HepG2 (cell line): ENCODE measurements around the gene ACTN1. TPM values are rescaled to one million over a fixed set of nuclear protein-coding genes. Genes with fewer than 3 reads are reported as not detected.

Source experiments
- ATF4 ChIP-seq, 2 experiments: fragments of 450-650 bp in 1 of 2; sonication (generic) in 1 of 2; formaldehyde crosslinking; IDR thresholded peaks; 2 replicates each; pipeline versions ENCODE4 v1.5.0 to v1.8.0; 2020 to 2022; ENCODE audit warnings: mild to moderate bottlenecking in 1 of 2, missing genetic modification reagents in 1 of 2
- HOXA7 ChIP-seq: sonication (generic); formaldehyde crosslinking; IDR thresholded peaks from 2 replicates; pipeline ENCODE4 v1.8.1; 2022; ENCODE audit warnings: mild to moderate bottlenecking, missing genetic modification reagents, moderate library complexity
- ISL2 ChIP-seq: sonication (generic); formaldehyde crosslinking; IDR thresholded peaks from 2 replicates; pipeline ENCODE4 v1.5.0; 2020; ENCODE audit warnings: missing genetic modification reagents
- KIAA2018 ChIP-seq: sonication (generic); formaldehyde crosslinking; IDR thresholded peaks from 2 replicates; pipeline ENCODE4 v1.5.0; 2020; ENCODE audit warnings: mild to moderate bottlenecking, missing genetic modification reagents, borderline replicate concordance
- MAF1 ChIP-seq: sonication (generic); formaldehyde crosslinking; IDR thresholded peaks from 2 replicates; pipeline ENCODE4 v1.5.0; 2020; ENCODE audit warnings: missing genetic modification reagents, borderline replicate concordance
- MAFK ChIP-seq, 2 experiments: IDR thresholded peaks in 1 of 2; conservative IDR thresholded peaks in 1 of 2; 2 replicates each; pipeline ENCODE4 v1.6.1; 2011; ENCODE audit warnings: improper control_type of control experiment in 2 of 2, low read length in 2 of 2
- POLR2AphosphoS5 ChIP-seq: IDR thresholded peaks from 2 replicates; pipeline ENCODE4 v1.6.1; 2012; ENCODE audit warnings: low read depth, low read length
- SMAD3 ChIP-seq: sonication (generic); formaldehyde crosslinking; IDR thresholded peaks from 2 replicates; pipeline ENCODE4 v1.4.0; 2020; ENCODE audit warnings: missing genetic modification reagents
- ZBTB20 ChIP-seq: sonication (generic); formaldehyde crosslinking; IDR thresholded peaks from 2 replicates; pipeline ENCODE4 v1.8.1; 2023; ENCODE audit warnings: missing genetic modification reagents, low read depth, mild to moderate bottlenecking, borderline replicate concordance
- ZFY ChIP-seq: sonication (generic); formaldehyde crosslinking; IDR thresholded peaks from 2 replicates; pipeline ENCODE4 v1.4.0; 2020; ENCODE audit warnings: missing genetic modification reagents
- ZGPAT ChIP-seq: IDR thresholded peaks from 2 replicates; pipeline ENCODE4 v1.6.1; 2016; ENCODE audit warnings: mild to moderate bottlenecking
- ZNF224 ChIP-seq: sonication (generic); formaldehyde crosslinking; IDR thresholded peaks from 2 replicates; pipeline ENCODE4 v1.5.0; 2020; ENCODE audit warnings: mild to moderate bottlenecking, missing genetic modification reagents
- ZNF264 ChIP-seq: sonication (generic); formaldehyde crosslinking; IDR thresholded peaks from 2 replicates; pipeline ENCODE4 v1.4.0; 2020; ENCODE audit warnings: missing genetic modification reagents
- ZNF33B ChIP-seq: sonication (generic); formaldehyde crosslinking; IDR thresholded peaks from 2 replicates; pipeline ENCODE4 v1.5.1; 2020; ENCODE audit warnings: mild to moderate bottlenecking, missing genetic modification reagents
- ZNF574 ChIP-seq: sonication (generic); formaldehyde crosslinking; IDR thresholded peaks from 2 replicates; pipeline ENCODE4 v1.4.0; 2020; ENCODE audit warnings: missing genetic modification reagents
- ZNF703 ChIP-seq: sonication (generic); formaldehyde crosslinking; IDR thresholded peaks from 2 replicates; pipeline ENCODE4 v1.5.1; 2020; ENCODE audit warnings: missing genetic modification reagents, mild to moderate bottlenecking, moderate library complexity, borderline replicate concordance
- ZNF772 ChIP-seq: sonication (generic); formaldehyde crosslinking; IDR thresholded peaks from 2 replicates; pipeline ENCODE4 v1.5.0; 2020; ENCODE audit warnings: mild to moderate bottlenecking, missing genetic modification reagents
- ZNF780A ChIP-seq: sonication (generic); formaldehyde crosslinking; IDR thresholded peaks from 2 replicates; pipeline ENCODE4 v1.8.0; 2022; ENCODE audit warnings: mild to moderate bottlenecking, missing genetic modification reagents, moderate library complexity
- polyA plus RNA-seq, 8 experiments: library from polyadenylated mRNA; depleted of rRNA in 3 of 8; stranded (reverse) in 7 of 8; unstranded in 1 of 8; fragments of >200 nt; fragmentation: Illumina TruSeq in 4 of 8; extraction: Trizol in 4 of 8; gene quantifications; 2 replicates each; pipeline versions ENCODE4 v1.2.1 to v1.2.3, GENCODE V29; 2011 to 2016; ENCODE audit warnings: low read depth in 4 of 8, missing spikeins in 1 of 8, mixed read lengths in 1 of 8; ENCODE audit not compliant: insufficient read depth in 1 of 8
- total RNA-seq, 5 experiments: library from RNA; depleted of rRNA; stranded (reverse); fragments of >200 nt; fragmentation: Illumina TruSeq; extraction: Trizol; gene quantifications; 2 replicates each; pipeline ENCODE4 v1.2.3, GENCODE V29; 2016; ENCODE audit warnings: low read depth in 1 of 5

ACTN1 gene
- total and polyA plus RNA-seq, 2 of the 13 experiments (the other 11 are each of a cell fraction or from before 2014, with no cell fraction given): 58.6 to 162 TPM

GRCh38 chr14:69002069-69002468 is 23.0 kb upstream of the ACTN1 start (continued):
- no peak for TF ChIP-seq KIAA2018 (CRISPR knock-in tag)
- no peak for TF ChIP-seq ISL2 (CRISPR knock-in tag)
- no peak for TF ChIP-seq ZNF703
- TF ChIP-seq ZNF772 (CRISPR knock-in tag): no peak
- TF ChIP-seq HOXA7: no peak
- TF ChIP-seq ZNF224 (CRISPR knock-in tag): no peak
- no peak for TF ChIP-seq ZNF264 (CRISPR knock-in tag)
- no peak for TF ChIP-seq ZNF33B (CRISPR knock-in tag)
- TF ChIP-seq ZNF574: no peak
- no peak for TF ChIP-seq SMAD3 (CRISPR knock-in tag)
- peak in 1 of 2 experiments; percentile 4; a peak in 1 of 4 replicates for TF ChIP-seq MAFK (conservative IDR thresholded peaks at IDR 0.05 in 1 of 2, IDR thresholded peaks at IDR 0.05 in 1 of 2; ENCODE audit: low read length in 2 of 2)
- no peak for TF ChIP-seq POLR2AphosphoS5
- TF ChIP-seq MAF1 (CRISPR knock-in tag): no peak
- TF ChIP-seq ZBTB20 (CRISPR knock-in tag): no peak
- no peak for TF ChIP-seq ATF4 (CRISPR knock-in tag; IDR thresholded peaks at IDR 0.05)
- no peak for TF ChIP-seq ZFY (CRISPR knock-in tag)
- TF ChIP-seq ZNF780A: no peak
- TF ChIP-seq ZGPAT (CRISPR knock-in tag): no peak
